ENCODE results near the gene DNAJC15. TPM values are rescaled to one million over a fixed set of nuclear protein-coding genes. Genes with fewer than 3 reads are reported as not detected.

Gene DNAJC15
- total and polyA plus RNA-seq, 2 donors (not counting 1 experiment from before 2014, with no cell fraction given) = 18.5 to 34.6 TPM

- Histone ChIP-seq H3K27me3 (ENCODE audit: control insufficient read depth, insufficient read depth, low read length) (no peaks in the 10 kb centered on the region), H3K4me2 (ENCODE audit: extremely low read depth, insufficient read depth, low read length) (peak overlapping the region; percentile 89), H3K4me3 (replicated peaks in 1 of 4; ENCODE audit: control extremely low read depth in 1 of 4, insufficient read depth in 1 of 4, low read depth in 3 of 4, low read length in 4 of 4) (peak overlapping the region in 1 of 4 experiments; percentile 58), H3K27ac (ENCODE audit: insufficient read depth, low read length) (no peak overlapping the region), H3K79me2 (ENCODE audit: control insufficient read depth, insufficient read depth, low read length) (no peaks in the 10 kb centered on the region), H3K9me3 (ENCODE audit: control insufficient read depth, insufficient read depth, low read depth, low read length) (no peaks in the 10 kb centered on the region), H2AFZ (ENCODE audit: low read length) (peak overlapping the region; percentile 58), H3K9ac (ENCODE audit: insufficient read depth, low read length) (no peak overlapping the region), H4K20me1 (ENCODE audit: control insufficient read depth, extremely low read depth, insufficient read depth, low read length) (no peaks in the 10 kb centered on the region), H3K4me1 (ENCODE audit: control insufficient read depth, extremely low read depth, insufficient read depth, low read length) (peaks cover 12% of the 10 kb centered on the region), H3K36me3 (ENCODE audit: control insufficient read depth, insufficient read depth, low read length) (no peaks in the 10 kb centered on the region)
- TF ChIP-seq, protein P1, sequence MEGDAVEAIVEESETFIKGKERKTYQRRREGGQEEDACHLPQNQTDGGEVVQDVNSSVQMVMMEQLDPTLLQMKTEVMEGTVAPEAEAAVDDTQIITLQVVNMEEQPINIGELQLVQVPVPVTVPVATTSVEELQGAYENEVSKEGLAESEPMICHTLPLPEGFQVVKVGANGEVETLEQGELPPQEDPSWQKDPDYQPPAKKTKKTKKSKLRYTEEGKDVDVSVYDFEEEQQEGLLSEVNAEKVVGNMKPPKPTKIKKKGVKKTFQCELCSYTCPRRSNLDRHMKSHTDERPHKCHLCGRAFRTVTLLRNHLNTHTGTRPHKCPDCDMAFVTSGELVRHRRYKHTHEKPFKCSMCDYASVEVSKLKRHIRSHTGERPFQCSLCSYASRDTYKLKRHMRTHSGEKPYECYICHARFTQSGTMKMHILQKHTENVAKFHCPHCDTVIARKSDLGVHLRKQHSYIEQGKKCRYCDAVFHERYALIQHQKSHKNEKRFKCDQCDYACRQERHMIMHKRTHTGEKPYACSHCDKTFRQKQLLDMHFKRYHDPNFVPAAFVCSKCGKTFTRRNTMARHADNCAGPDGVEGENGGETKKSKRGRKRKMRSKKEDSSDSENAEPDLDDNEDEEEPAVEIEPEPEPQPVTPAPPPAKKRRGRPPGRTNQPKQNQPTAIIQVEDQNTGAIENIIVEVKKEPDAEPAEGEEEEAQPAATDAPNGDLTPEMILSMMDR (conservative IDR thresholded peaks at IDR 0.05 in 1 of 2, IDR thresholded peaks at IDR 0.05 in 1 of 2; ENCODE audit: low read depth in 1 of 2, low read length in 2 of 2) = no peak
- TF ChIP-seq EZH2 (IDR thresholded peaks at IDR 0.05; ENCODE audit: low read length, missing control alignments) = no peak
- no peak for DNase-seq (ENCODE audit: low read depth in 2 of 2)
Observed at GRCh38 chr13:42992764-42993122, 30.6 kb upstream of the DNAJC15 start.

DNA sequence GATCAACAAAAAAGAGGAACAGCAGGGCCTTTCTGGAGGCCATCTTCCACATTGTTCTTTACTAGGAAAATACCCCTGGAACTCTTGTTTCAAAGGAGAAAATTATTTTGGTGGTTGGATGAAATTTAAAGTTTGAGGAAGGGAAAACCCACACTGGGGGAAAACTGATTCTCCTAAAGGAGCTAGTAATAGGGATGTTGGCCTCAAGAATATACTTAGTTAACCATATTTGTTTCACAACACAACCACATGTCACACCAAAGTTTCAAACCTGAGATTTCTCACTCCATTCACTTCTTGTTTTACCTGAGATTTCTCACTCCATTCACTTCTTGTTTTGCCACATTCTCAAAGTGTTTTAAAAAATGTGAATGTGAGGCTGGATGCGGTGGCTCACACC lies 28.5 kb upstream of the DNAJC15 start:
- TF ChIP-seq EZH2 (IDR thresholded peaks at IDR 0.05; ENCODE audit: low read length, missing control alignments) = no peak
- TF ChIP-seq, protein P1 (conservative IDR thresholded peaks at IDR 0.05 in 1 of 2, IDR thresholded peaks at IDR 0.05 in 1 of 2; ENCODE audit: low read depth in 1 of 2, low read length in 2 of 2) = no peak
- DNase-seq (ENCODE audit: low read depth in 2 of 2) = no peak
- H3K27me3 ChIP-seq (ENCODE audit: control insufficient read depth, insufficient read depth, low read length) = no peaks in the 10 kb centered on the region
- H3K9ac ChIP-seq (ENCODE audit: insufficient read depth, low read length) = no peak overlapping the region
- no peak overlapping the region for H2AFZ ChIP-seq (ENCODE audit: low read length)
- no peak overlapping the region for H3K4me3 ChIP-seq (replicated peaks in 1 of 4; ENCODE audit: control extremely low read depth in 1 of 4, insufficient read depth in 1 of 4, low read depth in 3 of 4, low read length in 4 of 4)
- no peak overlapping the region for H3K27ac ChIP-seq (ENCODE audit: insufficient read depth, low read length)
- H4K20me1 ChIP-seq (ENCODE audit: control insufficient read depth, extremely low read depth, insufficient read depth, low read length) = no peaks in the 10 kb centered on the region
- peaks cover 12% of the 10 kb centered on the region for H3K4me1 ChIP-seq (ENCODE audit: control insufficient read depth, extremely low read depth, insufficient read depth, low read length)
- no peaks in the 10 kb centered on the region for H3K79me2 ChIP-seq (ENCODE audit: control insufficient read depth, insufficient read depth, low read length)
- H3K9me3 ChIP-seq (ENCODE audit: control insufficient read depth, insufficient read depth, low read depth, low read length) = no peaks in the 10 kb centered on the region
- H3K4me2 ChIP-seq (ENCODE audit: extremely low read depth, insufficient read depth, low read length) = no peak overlapping the region
- H3K36me3 ChIP-seq (ENCODE audit: control insufficient read depth, insufficient read depth, low read length) = no peaks in the 10 kb centered on the region

DNA sequence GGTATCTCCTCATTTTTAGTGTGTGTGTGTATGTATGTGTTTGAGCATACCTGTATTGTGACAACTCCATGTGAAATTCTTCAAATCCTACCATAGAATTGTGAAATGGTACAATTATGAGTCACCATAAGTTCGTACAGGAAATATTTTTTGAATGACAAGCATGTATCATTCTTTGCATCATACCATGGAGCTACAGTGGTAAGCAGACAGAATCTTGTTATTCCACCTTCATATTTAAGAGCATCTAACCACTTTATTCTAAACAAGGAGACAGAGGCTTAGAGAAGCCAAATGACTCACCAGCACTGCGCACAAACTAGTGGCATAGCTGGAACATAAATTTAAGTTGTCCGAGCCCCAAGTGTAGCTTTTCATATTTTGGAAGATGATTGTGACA lies 26.8 kb upstream of the DNAJC15 start:
- Histone ChIP-seq H3K27me3 (ENCODE audit: control insufficient read depth, insufficient read depth, low read length) (no peaks in the 10 kb centered on the region), H3K4me3 (replicated peaks in 1 of 4; ENCODE audit: control extremely low read depth in 1 of 4, insufficient read depth in 1 of 4, low read depth in 3 of 4, low read length in 4 of 4) (no peak overlapping the region), H2AFZ (ENCODE audit: low read length) (no peak overlapping the region), H3K9ac (ENCODE audit: insufficient read depth, low read length) (no peak overlapping the region), H3K36me3 (ENCODE audit: control insufficient read depth, insufficient read depth, low read length) (no peaks in the 10 kb centered on the region), H4K20me1 (ENCODE audit: control insufficient read depth, extremely low read depth, insufficient read depth, low read length) (no peaks in the 10 kb centered on the region), H3K4me2 (ENCODE audit: extremely low read depth, insufficient read depth, low read length) (no peak overlapping the region), H3K4me1 (ENCODE audit: control insufficient read depth, extremely low read depth, insufficient read depth, low read length) (peaks cover 6% of the 10 kb centered on the region), H3K9me3 (ENCODE audit: control insufficient read depth, insufficient read depth, low read depth, low read length) (no peaks in the 10 kb centered on the region), H3K79me2 (ENCODE audit: control insufficient read depth, insufficient read depth, low read length) (no peaks in the 10 kb centered on the region), H3K27ac (ENCODE audit: insufficient read depth, low read length) (no peak overlapping the region)
- peak; percentile 82 to 84 for DNase-seq (ENCODE audit: low read depth in 2 of 2)
- TF ChIP-seq, protein P1 (conservative IDR thresholded peaks at IDR 0.05 in 1 of 2, IDR thresholded peaks at IDR 0.05 in 1 of 2; ENCODE audit: low read depth in 1 of 2, low read length in 2 of 2) = no peak
- no peak for TF ChIP-seq EZH2 (IDR thresholded peaks at IDR 0.05; ENCODE audit: low read length, missing control alignments)

All from fibroblast of lung (primary cell).